HL-60/S4 treated with phorbol 12-myristate 13-acetate at 8.2 ng/mL for 4 days and 3 days (cell line): ENCODE results near the gene ULK4.
"Not testable (repeated sequence)": the region's sequence is repeated elsewhere in the genome, so short reads cannot be mapped to it uniquely, and the experiment has no call there.

Experiments
- in situ Hi-C: fragments of 300-500 bp; cut with MboI; formaldehyde crosslinking; loops from 2 replicates; pipeline ENCODE4 v1.15.0; 2022; ENCODE audit warnings: low sequenced_read_pairs

The ULK4 gene

GRCh38 chr3:41460736-41461135, 501.2 kb downstream of the ULK4 start:
- in situ Hi-C loops = no loop called here

GRCh38 chr3:41457176-41457575, 504.7 kb downstream of the ULK4 start:
- in situ Hi-C loops = no loop called here

DNA sequence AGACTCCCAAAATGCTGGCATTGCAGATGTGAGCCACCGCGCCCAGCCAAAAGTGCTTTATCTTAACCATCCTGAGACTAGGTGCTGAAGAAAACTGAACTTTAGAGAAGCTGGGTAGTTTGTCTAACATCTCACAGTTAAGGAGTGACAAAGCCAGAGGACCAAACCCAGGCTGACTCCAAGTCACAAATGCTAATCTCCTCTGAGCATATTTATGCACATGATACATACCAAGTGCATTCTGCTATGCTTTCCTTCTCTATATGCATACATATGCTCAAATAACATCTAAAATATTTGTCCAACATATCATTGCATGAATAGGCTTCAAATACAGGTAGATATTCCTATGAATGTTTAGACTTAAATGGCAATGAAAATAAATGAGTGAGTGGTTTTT, 505.7 kb downstream of the ULK4 start:
- in situ Hi-C loops = no loop called here

- in situ Hi-C loops = not testable (repeated sequence)
Measured at GRCh38 chr3:41453618-41454017, 508.3 kb downstream of the ULK4 start.

DNA sequence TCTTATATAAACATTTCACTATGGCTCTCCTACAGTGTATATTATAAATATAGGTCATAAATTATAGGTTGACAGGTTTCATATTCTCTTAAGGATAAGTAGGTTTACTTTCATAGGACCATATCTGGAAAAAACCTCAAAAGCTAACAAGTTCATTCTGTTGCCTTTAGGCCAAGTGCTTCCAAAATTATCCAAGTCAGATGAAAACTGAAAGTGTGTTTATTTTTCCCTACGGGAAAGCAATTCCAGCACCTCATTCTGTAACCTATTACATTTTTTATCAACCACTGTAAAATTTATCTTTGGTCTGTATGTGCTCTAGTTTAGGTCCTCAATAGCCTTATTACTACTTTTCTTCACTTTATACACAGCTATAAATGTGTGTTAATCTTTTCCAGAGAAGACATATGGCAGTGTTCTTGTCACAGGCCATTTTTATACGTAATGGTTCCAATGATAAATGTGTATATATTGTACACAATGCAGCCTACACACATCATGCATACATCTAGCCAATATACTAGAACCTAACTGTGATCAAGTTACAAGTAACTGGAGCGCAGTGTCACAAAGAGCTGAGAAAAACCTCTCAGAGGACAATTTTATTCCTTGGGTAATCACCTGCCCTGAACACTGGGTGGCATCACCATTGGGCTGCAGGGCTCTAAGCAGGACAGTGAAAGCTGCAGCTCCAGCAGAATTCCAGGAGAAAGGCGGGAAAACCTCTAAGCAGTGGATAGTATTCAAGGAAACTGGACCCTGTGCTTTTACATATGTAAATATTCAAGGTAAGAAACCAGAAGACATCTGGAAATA, 511.3 kb downstream of the ULK4 start:
- in situ Hi-C loops = no loop called here

- in situ Hi-C loops = no loop called here
Measured at GRCh38 chr3:41448396-41448795, 513.5 kb downstream of the ULK4 start.

- in situ Hi-C loops = no loop called here
Measured at GRCh38 chr3:41447701-41448100, 514.2 kb downstream of the ULK4 start.

GRCh38 chr3:41446316-41446715, 515.6 kb downstream of the ULK4 start:
- in situ Hi-C loops = not testable (repeated sequence)

DNA sequence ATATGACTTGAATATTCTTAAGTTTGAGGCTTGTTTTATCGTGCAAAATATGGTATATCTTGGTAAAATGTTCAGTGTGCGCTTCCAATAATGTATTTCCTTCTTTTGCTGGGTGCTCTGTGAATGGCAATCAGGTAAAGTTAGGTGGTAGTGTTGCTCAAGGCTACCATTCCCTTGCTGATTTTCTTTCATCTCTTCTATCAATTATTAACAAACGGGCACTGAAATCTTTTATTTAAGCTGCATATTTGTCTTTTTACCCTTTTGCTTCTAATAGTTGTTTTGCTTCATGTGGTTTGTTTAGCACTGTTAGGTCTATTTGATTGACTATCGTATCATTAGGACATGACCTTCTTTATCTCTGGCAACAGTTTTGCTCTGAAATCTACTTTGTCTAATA, 520.3 kb downstream of the ULK4 start:
- in situ Hi-C loops = no loop called here

DNA sequence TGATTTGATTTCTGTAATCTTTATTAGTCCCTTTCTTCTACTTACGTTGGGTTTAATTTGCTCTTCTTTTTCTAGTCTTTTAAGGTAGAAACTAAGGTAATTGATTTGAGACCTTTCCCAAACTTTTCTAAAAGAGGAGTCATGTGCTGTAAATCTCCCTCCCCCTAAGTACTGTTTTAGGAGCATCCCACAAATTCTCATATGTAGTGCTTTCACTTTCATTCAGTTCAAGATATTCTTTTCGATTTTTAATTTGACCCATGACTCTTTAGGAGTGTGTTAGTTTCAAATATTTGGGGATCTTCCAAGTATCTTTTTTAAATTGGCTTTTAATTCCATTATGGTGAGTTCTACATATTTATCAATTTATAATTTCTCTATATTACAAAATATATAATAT, 520.8 kb downstream of the ULK4 start:
- in situ Hi-C loops = no loop called here

- in situ Hi-C loops = no loop called here
Measured at GRCh38 chr3:41436983-41437382, 524.9 kb downstream of the ULK4 start.

- in situ Hi-C loops = no loop called here
Measured at GRCh38 chr3:41434781-41435180, 527.1 kb downstream of the ULK4 start.

- in situ Hi-C loops = no loop called here
Measured at GRCh38 chr3:41431386-41431785, 530.5 kb downstream of the ULK4 start.

DNA sequence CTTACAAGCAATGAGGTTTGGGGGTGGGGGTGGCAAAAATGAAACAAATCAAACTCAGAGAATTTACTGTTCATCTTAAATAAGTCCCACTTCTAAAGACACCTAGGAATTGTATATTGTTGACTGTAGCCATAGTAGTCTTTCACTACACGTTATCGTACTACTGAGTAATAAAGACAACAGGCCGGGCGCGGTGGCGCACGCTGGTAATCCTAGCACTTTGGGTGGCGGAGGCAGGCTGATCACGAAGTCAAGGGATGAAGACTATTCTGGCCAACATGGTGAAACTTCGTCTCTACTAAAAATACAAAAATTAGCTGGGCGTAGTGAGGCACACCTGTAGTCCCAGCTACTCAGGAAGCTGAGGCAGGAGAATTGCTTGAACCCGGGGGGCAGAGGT, 531.0 kb downstream of the ULK4 start:
- in situ Hi-C loops = no loop called here

- in situ Hi-C loops = no loop called here
Measured at GRCh38 chr3:41430391-41430790, 531.5 kb downstream of the ULK4 start.

DNA sequence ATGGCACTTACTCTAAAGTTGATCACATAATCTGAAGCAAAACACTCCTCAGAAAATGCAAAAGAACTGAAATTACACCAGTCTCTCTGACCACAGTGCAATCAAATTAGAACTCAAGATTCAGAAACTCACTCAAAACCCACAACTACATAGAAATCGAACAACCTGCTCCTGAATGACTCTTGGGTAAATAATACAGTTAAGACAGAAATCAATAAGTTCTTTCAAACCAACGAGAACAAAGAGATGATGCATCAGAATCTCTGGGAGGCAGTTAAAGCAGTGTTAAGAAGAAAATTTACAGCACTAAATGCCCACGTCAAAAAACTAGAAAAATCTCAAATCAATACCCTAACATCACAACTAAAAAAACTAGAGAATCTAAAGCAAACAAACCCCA, 535.4 kb downstream of the ULK4 start:
- in situ Hi-C loops = no loop called here

GRCh38 chr3:41424543-41425300, 537.2 kb downstream of the ULK4 start:
- in situ Hi-C loops = no loop called here

GRCh38 chr3:41419809-41420208, 542.1 kb downstream of the ULK4 start:
- in situ Hi-C loops = no loop called here

- in situ Hi-C loops = no loop called here
Measured at GRCh38 chr3:41418961-41419691, 542.8 kb downstream of the ULK4 start.

GRCh38 chr3:41417574-41417973, 544.3 kb downstream of the ULK4 start:
- in situ Hi-C loops = no loop called here

- in situ Hi-C loops = no loop called here
Measured at GRCh38 chr3:41411065-41411464, 550.8 kb downstream of the ULK4 start.

DNA sequence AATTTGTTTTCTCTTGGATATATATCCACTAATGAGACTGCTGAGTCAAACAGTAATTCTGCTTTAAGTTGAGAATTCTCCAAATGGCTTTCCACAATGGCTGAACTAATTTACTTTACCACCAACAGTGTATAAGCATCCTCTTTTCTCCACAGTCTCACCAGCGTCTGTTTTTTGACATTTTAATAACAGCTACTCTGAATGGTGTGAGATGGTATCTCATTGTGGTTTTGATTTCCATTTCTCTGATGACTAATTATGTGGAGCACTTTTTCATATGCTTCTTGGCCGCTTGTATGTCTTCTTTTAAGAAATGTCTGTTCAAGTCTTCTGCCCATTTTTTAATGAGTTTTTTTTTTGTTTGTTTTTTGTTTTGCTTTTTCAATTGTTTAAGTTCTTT, 556.4 kb downstream of the ULK4 start:
- in situ Hi-C loops = no loop called here
